GM12875 (cell line): ENCODE results near the gene CDH6.

ENCODE experiments used
- H3K4me3 ChIP-seq: one replicate; pipeline ENCODE4 v1.5.1; 2011; ENCODE audit warnings: low read depth, low read length, control low read depth
- TF ChIP-seq, protein P1 (sequence below): IDR thresholded peaks from 2 replicates; pipeline ENCODE4 v1.5.1; 2011; ENCODE audit warnings: low read depth, mild to moderate bottlenecking, control low read depth, inconsistent platforms, low read length, moderate library complexity, borderline replicate concordance; ENCODE audit not compliant: insufficient read depth

Gene CDH6

DNA sequence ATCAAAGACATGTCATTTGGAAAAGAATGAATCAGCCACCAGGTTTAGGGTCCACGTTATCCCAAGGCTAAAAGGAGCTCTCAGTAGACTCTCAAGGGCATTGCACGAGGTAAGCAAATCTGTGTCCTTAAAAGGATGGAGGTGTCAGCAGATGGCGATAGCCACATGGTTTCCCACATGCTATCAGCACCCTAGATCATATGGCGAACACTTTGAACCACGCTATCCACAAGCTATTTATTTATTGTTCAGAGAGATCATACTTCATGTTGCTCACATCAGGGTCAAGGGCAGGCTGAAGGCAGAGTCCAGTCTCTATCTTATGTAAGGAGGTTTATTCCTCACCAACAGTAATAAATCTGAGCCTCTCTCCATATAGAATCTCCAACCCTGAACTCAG, 43.7 kb downstream of the CDH6 start:
- H3K4me3 ChIP-seq: no peak overlapping the region
- TF ChIP-seq, protein P1, sequence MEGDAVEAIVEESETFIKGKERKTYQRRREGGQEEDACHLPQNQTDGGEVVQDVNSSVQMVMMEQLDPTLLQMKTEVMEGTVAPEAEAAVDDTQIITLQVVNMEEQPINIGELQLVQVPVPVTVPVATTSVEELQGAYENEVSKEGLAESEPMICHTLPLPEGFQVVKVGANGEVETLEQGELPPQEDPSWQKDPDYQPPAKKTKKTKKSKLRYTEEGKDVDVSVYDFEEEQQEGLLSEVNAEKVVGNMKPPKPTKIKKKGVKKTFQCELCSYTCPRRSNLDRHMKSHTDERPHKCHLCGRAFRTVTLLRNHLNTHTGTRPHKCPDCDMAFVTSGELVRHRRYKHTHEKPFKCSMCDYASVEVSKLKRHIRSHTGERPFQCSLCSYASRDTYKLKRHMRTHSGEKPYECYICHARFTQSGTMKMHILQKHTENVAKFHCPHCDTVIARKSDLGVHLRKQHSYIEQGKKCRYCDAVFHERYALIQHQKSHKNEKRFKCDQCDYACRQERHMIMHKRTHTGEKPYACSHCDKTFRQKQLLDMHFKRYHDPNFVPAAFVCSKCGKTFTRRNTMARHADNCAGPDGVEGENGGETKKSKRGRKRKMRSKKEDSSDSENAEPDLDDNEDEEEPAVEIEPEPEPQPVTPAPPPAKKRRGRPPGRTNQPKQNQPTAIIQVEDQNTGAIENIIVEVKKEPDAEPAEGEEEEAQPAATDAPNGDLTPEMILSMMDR: no peak

DNA sequence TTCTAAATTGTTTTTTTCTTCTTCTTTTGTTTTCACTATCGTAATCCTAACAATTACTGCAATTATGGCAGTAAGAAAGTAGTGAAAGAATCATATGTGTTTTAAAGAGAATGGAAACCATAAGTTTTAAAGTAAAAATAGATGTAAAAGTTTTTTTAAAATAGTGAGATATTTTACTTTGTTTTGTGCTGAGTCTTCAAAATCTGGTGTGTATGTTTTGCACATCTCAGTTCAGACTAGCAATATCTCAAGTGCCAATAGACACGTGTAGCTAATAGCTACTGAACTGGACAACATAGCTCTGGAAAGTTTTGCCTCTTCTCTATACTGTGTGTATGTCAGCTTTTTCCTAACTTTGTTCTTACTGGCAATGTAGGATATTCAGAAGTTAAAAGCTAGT, 45.0 kb downstream of the CDH6 start:
- TF ChIP-seq, protein P1: no peak

DNA sequence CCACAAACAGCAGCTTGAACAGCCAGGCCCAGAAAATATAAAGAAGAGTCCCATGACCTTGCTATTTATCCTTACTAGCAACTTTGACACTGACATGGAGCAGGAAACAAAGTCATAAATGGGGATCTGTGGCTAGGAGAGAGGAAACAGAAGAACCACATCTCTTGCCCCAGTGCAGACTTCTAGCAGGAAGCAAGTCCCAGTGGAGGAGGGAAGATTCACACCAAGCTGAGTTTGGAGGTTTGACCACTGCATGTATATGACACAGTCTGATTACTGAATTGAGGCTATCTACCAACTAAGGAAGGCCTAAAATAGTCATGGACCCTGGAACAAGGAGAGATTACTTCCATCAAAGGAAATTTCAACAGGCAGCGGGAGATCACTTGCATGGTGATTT, 51.4 kb downstream of the CDH6 start:
- no peak overlapping the region for H3K4me3 ChIP-seq
- TF ChIP-seq, protein P1: no peak

More for the DNA sequence above, 45.0 kb downstream of the CDH6 start:
- H3K4me3 ChIP-seq: no peak overlapping the region

DNA sequence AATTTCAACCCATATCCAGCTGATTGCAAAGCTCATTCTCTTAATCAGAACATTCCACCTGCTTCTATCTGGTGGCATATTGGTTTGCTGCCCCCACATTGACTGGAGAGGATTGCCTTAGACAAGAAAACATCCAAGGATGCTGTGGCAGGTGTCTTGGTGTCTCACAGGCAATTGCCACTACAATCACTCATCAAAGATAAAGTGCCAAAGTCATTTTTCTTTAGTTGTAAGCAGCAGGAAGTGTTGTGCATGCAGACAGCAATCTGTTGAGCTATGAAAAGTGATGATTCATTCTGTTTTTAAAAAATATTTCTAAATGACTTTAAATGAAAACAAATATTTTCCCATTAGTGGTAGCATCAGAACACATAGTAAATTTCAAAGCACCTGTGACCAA, 53.9 kb downstream of the CDH6 start:
- TF ChIP-seq, protein P1: no peak
- no peak overlapping the region for H3K4me3 ChIP-seq

DNA sequence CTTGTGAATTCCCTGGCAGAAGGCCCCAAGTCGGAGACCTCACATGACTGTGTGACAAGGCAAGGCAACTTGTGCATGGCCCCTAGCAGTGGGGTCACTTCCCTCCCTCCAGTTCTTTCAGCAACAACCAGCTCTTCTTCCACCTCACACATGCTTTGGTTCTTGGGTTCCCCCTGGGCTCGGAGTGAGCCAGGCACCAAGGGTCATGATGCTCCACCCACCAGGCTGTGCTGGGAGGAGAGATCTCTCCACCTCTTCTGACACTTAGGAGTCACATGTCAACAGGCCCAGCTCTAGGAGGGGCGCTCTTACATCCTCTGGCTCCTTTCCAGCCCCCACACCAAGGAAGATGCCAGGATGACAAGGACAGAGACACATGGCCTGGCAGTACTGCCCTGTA, 56.7 kb downstream of the CDH6 start:
- TF ChIP-seq, protein P1: no peak
- H3K4me3 ChIP-seq: no peak overlapping the region

DNA sequence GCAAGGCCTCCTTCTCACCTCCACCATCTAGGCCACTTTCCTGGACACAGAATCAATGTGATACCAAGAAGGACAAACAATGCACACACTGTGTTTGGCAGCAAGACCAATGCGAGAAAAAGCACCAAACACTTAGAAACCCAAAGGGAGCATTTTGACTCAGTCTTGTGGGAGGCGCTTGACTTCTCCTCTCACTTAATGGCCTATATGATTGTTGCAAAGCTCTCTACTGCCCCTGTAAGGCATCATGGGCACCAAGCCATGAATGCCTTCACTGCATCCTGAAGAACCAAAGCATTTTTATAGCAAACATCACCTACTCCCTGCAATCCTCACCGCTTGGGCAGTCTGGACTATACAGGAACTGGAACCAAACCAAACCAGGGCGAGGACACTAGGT, 57.5 kb downstream of the CDH6 start:
- no peak overlapping the region for H3K4me3 ChIP-seq
- TF ChIP-seq, protein P1: no peak

DNA sequence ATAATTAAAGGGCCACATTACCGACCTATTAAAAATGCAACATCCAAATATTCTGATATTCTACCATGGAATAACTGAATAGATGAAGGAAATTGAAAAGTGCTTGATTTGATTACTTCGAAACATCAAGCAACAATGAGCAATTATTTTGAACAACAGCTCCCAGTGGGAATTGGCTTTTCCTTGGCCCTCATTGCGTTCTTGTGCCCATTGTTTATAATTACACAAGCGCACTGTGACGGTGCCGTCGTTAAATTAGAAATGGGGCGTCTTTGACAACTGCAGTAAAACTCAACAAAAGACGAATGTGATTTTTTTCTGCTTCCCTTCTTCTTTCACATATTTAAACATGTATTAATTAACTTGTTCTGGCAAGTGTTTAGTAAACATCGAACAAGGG, 61.6 kb downstream of the CDH6 start:
- TF ChIP-seq, protein P1: no peak
- no peak overlapping the region for H3K4me3 ChIP-seq
